NCI-H69 (cell line): ENCODE data around the gene PELO.
"Not testable (repeated sequence)": the region's sequence is repeated elsewhere in the genome, so short reads cannot be mapped to it uniquely, and the experiment has no call there.

Experiments used
- DNase-seq: peaks from one replicate; lab custom pipeline; 2025; lab: John Stamatoyannopoulos, UW

PELO gene

GRCh38 chr5:52787600-52788504 lies at the start of gene PELO, which contains the start of gene ITGA1:
TSS of gene PELO (plus strand) at chr5:52787916. CDS start at chr5:52800395, 12,479 bp downstream.
TSS of gene ITGA1 (plus strand) at chr5:52787916. CDS start at chr5:52788354, 438 bp downstream.
- DNase-seq: peak; percentile 83

- DNase-seq: no peak
Observed at GRCh38 chr5:52738095-52738506, 49.6 kb upstream of the PELO start.

GRCh38 chr5:52740007-52740406 lies 47.7 kb upstream of the PELO start:
- no peak for DNase-seq

GRCh38 chr5:52743012-52743411 lies 44.7 kb upstream of the PELO start:
- DNase-seq: no peak

DNA sequence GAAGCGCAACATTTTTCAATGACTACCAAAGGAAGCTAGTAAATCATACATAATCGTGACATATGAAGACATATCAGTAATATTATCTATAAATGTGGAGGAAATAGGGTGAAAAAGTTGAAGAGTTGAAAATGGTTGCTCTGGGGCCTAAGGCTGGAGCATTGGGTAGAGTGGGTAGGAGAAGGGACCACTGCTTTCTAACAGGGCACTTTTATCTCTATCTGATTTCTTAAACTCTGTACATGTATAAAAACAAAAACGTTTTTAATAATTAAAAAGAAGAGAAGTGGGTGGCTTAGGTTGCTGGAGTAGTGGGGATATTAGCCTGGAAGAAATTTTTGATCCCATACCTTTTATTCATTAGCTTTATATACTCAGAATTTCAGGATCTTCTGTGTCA lies 44.2 kb upstream of the PELO start:
- no peak for DNase-seq

DNA sequence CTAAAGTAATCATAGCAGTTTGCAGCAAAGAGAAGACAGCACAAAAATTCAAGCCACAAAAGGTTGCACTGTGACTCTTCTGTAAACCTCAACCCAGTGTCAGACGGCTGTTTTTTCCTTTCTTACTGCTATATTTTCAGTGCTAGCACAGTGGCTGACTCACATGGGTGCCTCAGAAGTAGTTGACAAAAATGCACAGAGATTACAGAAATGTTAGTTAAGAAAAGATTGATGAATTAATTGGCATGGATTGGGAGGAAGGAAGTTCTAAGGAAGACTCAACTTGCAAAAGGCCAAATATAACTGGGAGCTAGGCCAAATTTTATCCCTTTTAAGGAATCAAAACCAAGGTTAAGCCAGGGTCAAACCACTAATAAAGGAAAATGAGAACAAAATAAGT lies 43.7 kb upstream of the PELO start:
- no peak for DNase-seq

- DNase-seq: not testable (repeated sequence)
Observed at GRCh38 chr5:52744867-52745458, 42.8 kb upstream of the PELO start.

GRCh38 chr5:52746539-52746938 lies 41.2 kb upstream of the PELO start:
- no peak for DNase-seq

DNA sequence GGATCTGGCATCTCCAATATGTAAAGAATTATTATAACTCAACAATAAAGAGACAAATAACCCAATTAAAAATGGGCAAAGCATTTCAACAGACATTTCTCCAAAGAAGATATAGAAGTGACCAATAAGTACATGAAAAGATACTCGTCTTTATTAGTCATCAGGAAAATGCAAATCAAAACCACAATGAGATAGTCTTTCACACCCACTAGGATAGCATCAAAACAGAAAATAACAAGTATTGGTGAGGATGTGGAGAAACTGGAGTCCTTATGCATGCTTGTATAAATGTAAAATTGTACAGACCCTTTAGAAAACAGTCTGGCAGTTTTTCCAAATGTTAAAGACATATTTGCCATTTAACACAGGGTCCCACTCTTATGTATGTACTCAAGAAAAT lies 39.1 kb upstream of the PELO start:
- DNase-seq: no peak

GRCh38 chr5:52749666-52750065 lies 38.0 kb upstream of the PELO start:
- DNase-seq: no peak

DNA sequence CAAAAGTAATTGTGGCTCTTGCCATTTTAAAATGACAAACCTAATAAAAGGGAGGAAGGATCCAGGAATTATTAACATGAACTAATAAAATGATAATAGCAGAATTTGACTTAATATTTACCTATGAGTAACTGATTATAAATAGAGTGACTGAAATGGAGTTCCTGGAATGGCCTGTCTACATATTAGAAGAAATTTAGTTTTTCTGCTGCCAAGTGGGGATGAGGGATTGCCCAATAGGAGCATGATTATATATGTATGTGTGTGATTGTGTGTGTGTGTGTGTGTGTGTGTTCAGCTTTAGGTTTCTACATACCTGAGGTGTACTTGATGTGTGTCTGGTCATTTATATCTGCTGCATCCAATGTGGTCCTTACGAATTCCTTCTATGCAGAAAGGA lies 36.6 kb upstream of the PELO start:
- no peak for DNase-seq

GRCh38 chr5:52754051-52754450 lies 33.7 kb upstream of the PELO start:
- no peak for DNase-seq

DNA sequence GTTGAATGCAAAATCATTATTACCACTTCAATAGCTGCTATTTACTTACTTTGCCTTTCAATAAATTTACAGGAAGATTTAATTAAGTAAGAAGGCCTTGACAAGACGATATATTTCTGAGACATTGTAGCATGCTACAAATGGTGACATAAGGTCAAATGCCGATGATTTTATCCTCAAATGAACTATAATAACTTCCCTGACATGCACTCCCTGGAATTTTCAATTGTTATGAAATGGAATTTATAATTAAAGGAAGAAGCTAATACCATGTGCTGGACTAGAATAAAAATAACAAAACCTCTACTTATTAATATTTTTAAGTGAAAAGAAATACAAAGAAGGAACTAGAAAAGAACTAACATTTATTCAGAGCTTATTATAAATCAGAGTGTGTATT lies 30.2 kb upstream of the PELO start:
- no peak for DNase-seq

GRCh38 chr5:52758014-52758413 lies 29.7 kb upstream of the PELO start:
- DNase-seq: no peak

DNA sequence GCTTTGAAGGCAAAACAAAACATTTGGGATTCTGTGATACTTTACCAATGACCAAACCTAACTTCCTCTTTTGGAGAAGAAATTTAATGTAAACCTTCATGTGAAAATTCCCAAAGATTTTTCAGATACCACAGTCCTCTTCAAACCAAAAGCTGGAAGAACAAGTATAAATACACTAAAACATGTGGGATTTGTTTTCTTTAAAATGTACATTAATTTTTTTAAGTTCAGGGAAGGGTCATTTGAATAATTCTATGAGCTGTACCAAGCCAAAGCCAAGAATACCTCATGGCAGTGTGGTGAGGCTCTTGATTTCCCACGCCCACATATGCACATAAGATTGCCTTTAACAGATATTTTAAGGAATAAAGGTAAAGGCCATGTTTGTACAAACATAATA lies 28.4 kb upstream of the PELO start:
- DNase-seq: no peak

DNA sequence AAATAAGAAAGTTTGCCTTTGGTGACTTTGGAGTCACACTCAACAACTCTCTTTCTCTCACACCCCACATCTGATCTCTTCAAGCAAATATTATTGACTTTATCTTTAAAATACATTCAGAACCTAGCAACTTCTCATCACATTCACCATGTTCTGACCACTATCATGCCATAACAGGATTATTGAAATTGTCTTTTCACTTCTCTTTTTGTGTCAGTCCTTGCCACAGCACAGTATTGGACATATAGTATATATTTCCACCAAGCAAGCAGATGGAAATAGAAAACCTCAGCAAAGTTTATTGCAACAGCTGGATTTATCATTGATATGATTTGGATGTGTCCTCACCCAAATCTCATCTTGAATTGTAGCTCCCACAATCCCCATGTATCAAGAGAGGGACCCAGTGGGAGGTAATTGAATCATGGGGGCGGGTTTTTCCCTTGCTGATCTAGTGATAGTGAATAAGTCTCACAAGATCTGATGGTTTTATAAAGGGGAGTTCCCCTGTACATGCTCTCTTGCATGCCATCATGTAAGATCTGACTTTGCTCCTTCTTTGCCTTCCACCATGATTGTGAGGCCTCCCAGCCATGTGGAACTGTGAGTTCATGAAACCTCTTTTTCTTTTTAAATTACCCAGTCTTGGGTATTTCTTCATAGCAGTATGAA lies 26.9 kb upstream of the PELO start:
- no peak for DNase-seq

DNA sequence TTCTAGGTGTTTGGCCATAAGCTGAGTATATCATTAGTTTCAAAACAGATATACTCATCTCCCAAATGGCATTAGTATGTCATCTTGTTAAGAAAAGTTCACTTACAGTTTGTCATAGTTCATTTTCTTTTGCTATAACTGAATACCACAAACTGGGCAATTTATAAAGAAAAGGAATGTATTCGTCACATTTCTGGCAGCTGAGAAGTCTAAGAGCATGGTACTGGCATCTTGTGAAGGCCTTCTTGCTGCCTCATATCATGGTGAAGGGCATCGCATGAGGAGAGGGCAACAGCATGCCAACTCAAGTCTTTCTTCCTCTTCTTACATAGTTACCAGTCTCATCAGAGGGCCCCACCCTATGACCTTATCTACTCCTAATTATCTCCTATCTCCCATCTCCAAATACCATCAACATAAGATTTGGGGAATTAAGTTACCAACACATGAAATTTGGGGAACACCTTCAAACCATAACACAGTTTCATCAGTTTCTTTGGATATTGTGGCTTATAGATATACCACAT lies 20.4 kb upstream of the PELO start:
- DNase-seq: no peak

DNA sequence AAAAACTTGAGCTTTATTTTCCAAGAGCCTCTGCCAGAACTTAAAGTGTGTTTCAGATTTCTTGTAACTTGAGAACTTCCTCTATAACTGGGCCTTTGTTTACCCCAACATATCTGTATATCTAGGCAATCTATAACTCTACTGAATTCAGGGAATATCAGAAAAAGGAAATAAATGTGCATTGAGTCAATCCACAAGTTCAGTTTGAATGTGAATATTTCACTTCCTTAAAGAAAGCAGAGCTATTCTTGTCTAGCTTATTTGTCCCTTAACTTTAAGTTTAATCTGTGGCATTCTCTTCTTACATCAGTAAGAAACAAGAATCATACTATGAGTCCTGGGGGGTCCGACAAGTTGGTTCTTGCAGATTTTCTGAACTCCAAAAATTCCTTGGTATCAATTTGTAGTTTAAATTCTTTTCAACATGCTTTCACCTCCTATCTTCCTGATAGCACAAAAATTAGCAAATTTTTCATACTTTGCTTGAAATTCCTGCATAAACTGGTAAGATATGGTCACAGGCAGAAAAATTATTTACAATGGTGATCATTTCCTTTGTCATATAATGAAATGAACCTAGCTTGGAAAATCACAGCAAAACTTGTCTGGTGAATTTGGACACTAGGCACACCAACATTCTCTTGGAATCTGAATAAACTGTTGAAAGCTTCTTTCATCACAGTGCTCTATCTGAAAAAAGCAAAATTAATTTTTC lies 19.8 kb upstream of the PELO start:
- DNase-seq: no peak

- DNase-seq: no peak
Observed at GRCh38 chr5:52769061-52769460, 18.7 kb upstream of the PELO start.

GRCh38 chr5:52770287-52770939 lies 17.3 kb upstream of the PELO start:
- DNase-seq: no peak

GRCh38 chr5:52771343-52772039 lies 16.2 kb upstream of the PELO start:
- no peak for DNase-seq
